HEK293 (cell line): ENCODE results near the gene TRAPPC1.

ENCODE experiments used
- WT1 ChIP-seq: fragments of 450-650 bp; formaldehyde crosslinking; IDR thresholded peaks from 2 replicates; pipeline ENCODE4 v1.5.1; 2016; ENCODE audit warnings: missing biosample characterization, missing genetic modification characterization
- ZBTB1 ChIP-seq: fragments of 450-650 bp; formaldehyde crosslinking; IDR thresholded peaks from 2 replicates; pipeline ENCODE4 v1.5.1; 2016; ENCODE audit warnings: missing biosample characterization, missing genetic modification characterization
- ZNF138 ChIP-seq: fragments of 450-650 bp; formaldehyde crosslinking; IDR thresholded peaks from 2 replicates; pipeline ENCODE4 v1.5.1; 2016; ENCODE audit warnings: missing biosample characterization, missing genetic modification characterization, borderline replicate concordance
- ZNF184 ChIP-seq: fragments of 450-650 bp; IDR thresholded peaks from 2 replicates; pipeline ENCODE4 v1.5.1; 2018; ENCODE audit warnings: missing biosample characterization, mild to moderate bottlenecking, missing genetic modification characterization
- ZNF221 ChIP-seq: fragments of 450-650 bp; formaldehyde crosslinking; IDR thresholded peaks from 2 replicates; pipeline ENCODE4 v1.5.1; 2017; ENCODE audit warnings: missing biosample characterization, missing genetic modification characterization, borderline replicate concordance
- ZNF501 ChIP-seq: fragments of 450-650 bp; formaldehyde crosslinking; IDR thresholded peaks from 2 replicates; pipeline ENCODE4 v1.5.1; 2016; ENCODE audit warnings: missing biosample characterization, missing genetic modification characterization
- ZSCAN23 ChIP-seq: fragments of 450-650 bp; formaldehyde crosslinking; IDR thresholded peaks from 2 replicates; pipeline ENCODE4 v1.5.1; 2016; ENCODE audit warnings: missing biosample characterization, missing genetic modification characterization
- TF ChIP-seq, protein P1 (sequence below): fragments of 450-650 bp; formaldehyde crosslinking; IDR thresholded peaks from 2 replicates; pipeline ENCODE4 v1.5.1; 2016; ENCODE audit warnings: missing biosample characterization, missing genetic modification characterization
- TF ChIP-seq, protein P2 (sequence below): fragments of 450-650 bp; formaldehyde crosslinking; IDR thresholded peaks from 2 replicates; pipeline ENCODE4 v1.5.1; 2016; ENCODE audit warnings: missing biosample characterization, missing genetic modification characterization, borderline replicate concordance

DNA sequence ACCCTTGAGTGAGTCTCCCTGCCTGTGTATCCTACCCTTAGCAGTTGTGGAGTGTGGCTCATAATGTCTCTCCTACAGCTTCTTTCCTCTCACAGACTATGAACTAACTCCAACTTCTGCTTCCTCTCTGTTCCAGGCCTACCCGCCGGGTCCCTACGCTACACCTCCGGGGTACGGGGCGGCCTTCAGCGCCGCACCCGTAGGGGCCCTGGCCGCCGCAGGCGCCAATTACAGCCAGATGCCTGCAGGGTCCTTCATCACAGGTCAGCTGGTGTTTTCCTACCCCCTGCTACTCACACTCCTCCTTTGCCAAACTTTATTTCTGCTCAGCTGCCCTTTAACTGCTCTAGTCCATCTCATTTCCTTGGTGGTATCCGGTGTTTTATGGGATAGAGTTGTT is 21.0 kb downstream of the TRAPPC1 start:
- no peak for TF ChIP-seq WT1
- no peak for TF ChIP-seq ZNF138 (tag by site-specific recombination)
- TF ChIP-seq ZNF501 (tag by site-specific recombination), result no peak
- TF ChIP-seq ZSCAN23, result no peak
- TF ChIP-seq, protein P1, sequence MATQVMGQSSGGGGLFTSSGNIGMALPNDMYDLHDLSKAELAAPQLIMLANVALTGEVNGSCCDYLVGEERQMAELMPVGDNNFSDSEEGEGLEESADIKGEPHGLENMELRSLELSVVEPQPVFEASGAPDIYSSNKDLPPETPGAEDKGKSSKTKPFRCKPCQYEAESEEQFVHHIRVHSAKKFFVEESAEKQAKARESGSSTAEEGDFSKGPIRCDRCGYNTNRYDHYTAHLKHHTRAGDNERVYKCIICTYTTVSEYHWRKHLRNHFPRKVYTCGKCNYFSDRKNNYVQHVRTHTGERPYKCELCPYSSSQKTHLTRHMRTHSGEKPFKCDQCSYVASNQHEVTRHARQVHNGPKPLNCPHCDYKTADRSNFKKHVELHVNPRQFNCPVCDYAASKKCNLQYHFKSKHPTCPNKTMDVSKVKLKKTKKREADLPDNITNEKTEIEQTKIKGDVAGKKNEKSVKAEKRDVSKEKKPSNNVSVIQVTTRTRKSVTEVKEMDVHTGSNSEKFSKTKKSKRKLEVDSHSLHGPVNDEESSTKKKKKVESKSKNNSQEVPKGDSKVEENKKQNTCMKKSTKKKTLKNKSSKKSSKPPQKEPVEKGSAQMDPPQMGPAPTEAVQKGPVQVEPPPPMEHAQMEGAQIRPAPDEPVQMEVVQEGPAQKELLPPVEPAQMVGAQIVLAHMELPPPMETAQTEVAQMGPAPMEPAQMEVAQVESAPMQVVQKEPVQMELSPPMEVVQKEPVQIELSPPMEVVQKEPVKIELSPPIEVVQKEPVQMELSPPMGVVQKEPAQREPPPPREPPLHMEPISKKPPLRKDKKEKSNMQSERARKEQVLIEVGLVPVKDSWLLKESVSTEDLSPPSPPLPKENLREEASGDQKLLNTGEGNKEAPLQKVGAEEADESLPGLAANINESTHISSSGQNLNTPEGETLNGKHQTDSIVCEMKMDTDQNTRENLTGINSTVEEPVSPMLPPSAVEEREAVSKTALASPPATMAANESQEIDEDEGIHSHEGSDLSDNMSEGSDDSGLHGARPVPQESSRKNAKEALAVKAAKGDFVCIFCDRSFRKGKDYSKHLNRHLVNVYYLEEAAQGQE (tag by site-specific recombination), result no peak
- no peak for TF ChIP-seq ZBTB1 (tag by site-specific recombination)
- no peak for TF ChIP-seq ZNF184 (tag by site-specific recombination)
- TF ChIP-seq, protein P2, sequence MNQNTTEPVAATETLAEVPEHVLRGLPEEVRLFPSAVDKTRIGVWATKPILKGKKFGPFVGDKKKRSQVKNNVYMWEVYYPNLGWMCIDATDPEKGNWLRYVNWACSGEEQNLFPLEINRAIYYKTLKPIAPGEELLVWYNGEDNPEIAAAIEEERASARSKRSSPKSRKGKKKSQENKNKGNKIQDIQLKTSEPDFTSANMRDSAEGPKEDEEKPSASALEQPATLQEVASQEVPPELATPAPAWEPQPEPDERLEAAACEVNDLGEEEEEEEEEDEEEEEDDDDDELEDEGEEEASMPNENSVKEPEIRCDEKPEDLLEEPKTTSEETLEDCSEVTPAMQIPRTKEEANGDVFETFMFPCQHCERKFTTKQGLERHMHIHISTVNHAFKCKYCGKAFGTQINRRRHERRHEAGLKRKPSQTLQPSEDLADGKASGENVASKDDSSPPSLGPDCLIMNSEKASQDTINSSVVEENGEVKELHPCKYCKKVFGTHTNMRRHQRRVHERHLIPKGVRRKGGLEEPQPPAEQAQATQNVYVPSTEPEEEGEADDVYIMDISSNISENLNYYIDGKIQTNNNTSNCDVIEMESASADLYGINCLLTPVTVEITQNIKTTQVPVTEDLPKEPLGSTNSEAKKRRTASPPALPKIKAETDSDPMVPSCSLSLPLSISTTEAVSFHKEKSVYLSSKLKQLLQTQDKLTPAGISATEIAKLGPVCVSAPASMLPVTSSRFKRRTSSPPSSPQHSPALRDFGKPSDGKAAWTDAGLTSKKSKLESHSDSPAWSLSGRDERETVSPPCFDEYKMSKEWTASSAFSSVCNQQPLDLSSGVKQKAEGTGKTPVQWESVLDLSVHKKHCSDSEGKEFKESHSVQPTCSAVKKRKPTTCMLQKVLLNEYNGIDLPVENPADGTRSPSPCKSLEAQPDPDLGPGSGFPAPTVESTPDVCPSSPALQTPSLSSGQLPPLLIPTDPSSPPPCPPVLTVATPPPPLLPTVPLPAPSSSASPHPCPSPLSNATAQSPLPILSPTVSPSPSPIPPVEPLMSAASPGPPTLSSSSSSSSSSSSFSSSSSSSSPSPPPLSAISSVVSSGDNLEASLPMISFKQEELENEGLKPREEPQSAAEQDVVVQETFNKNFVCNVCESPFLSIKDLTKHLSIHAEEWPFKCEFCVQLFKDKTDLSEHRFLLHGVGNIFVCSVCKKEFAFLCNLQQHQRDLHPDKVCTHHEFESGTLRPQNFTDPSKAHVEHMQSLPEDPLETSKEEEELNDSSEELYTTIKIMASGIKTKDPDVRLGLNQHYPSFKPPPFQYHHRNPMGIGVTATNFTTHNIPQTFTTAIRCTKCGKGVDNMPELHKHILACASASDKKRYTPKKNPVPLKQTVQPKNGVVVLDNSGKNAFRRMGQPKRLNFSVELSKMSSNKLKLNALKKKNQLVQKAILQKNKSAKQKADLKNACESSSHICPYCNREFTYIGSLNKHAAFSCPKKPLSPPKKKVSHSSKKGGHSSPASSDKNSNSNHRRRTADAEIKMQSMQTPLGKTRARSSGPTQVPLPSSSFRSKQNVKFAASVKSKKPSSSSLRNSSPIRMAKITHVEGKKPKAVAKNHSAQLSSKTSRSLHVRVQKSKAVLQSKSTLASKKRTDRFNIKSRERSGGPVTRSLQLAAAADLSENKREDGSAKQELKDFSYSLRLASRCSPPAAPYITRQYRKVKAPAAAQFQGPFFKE (tag by site-specific recombination), result no peak
- no peak for TF ChIP-seq ZNF221 (tag by site-specific recombination)
